Vagina (tissue), 2 donors: ENCODE data around the gene ADPRHL1. TPM values are rescaled to one million over a fixed set of nuclear protein-coding genes. Genes with fewer than 3 reads are reported as not detected.

ENCODE experiments used
- DNase-seq, 2 donors: peaks; one replicate each; pipeline ENCODE4 v3.0.0-alpha.2; 2017; ENCODE audit errors: extremely low spot score in 2 of 2
- H3K27ac ChIP-seq: fragments of 200-600 bp; sonication (generic); one replicate; pipeline ENCODE4 v1.5.1; 2019
- H3K27me3 ChIP-seq: fragments of 200-600 bp; sonication (generic); one replicate; pipeline ENCODE4 v1.5.1; 2019
- H3K36me3 ChIP-seq, 2 donors: fragments of 200-600 bp; sonication (generic); one replicate each; pipeline ENCODE4 v1.5.1; 2017 to 2019
- H3K4me1 ChIP-seq: fragments of 200-600 bp; sonication (generic); one replicate; pipeline ENCODE4 v1.5.1; 2019
- H3K4me3 ChIP-seq, 2 donors: fragments of 200-600 bp; sonication (generic); 1 replicate in 1 of 2; 2 replicates in 1 of 2; pipeline ENCODE4 v1.5.1; 2016 to 2019
- H3K9me3 ChIP-seq: fragments of 200-600 bp; sonication (generic); one replicate; pipeline ENCODE4 v1.5.1; 2019
- CTCF ChIP-seq, 3 experiments: fragments of 450-650 bp in 2 of 3; fragments of 200-600 bp in 1 of 3; sonication (generic) in 1 of 3; IDR thresholded peaks; one replicate each; pipeline ENCODE4 v1.5.1; 2017 to 2019; ENCODE audit warnings: antibody characterized with exemption in 3 of 3, mild to moderate bottlenecking in 2 of 3, moderate library complexity in 2 of 3
- POLR2A ChIP-seq, 2 donors: fragments of 450-650 bp; IDR thresholded peaks; one replicate each; pipeline ENCODE4 v1.6.1; 2017; ENCODE audit warnings: antibody characterized with exemption in 2 of 2, mild to moderate bottlenecking in 2 of 2, moderate library complexity in 2 of 2
- POLR2AphosphoS5 ChIP-seq, 2 donors: sonication (generic); formaldehyde crosslinking; IDR thresholded peaks; one replicate each; pipeline ENCODE4 v1.9.0; 2017; ENCODE audit warnings: antibody characterized with exemption in 2 of 2, mild to moderate bottlenecking in 2 of 2, low read depth in 1 of 2; ENCODE audit not compliant: insufficient read depth in 1 of 2
- intact Hi-C: fragments of 100-400 bp; cut with DNase I; formaldehyde crosslinking; loops from one replicate; pipeline ENCODE4 v1.15.1; 2023
- total RNA-seq: library from RNA; depleted of rRNA; stranded (reverse); fragments of >200 nt; gene quantifications from one replicate; pipeline ENCODE4 v1.2.3, GENCODE V29; 2016

The ADPRHL1 gene
- total RNA-seq, 1 donor from 2014 or later, result 1.7 TPM

- Histone ChIP-seq H3K4me1 (no peaks in the 10 kb centered on the region), H3K36me3 (peaks cover 0 to 12% of the 10 kb centered on the region in 2 donors), H3K9me3 (no peaks in the 10 kb centered on the region), H3K27me3 (no peaks in the 10 kb centered on the region), H3K27ac (no peak overlapping the region), H3K4me3 (no peak overlapping the region)
- no peak for TF ChIP-seq CTCF (IDR thresholded peaks at IDR 0.05)
- TF ChIP-seq POLR2AphosphoS5 (IDR thresholded peaks at IDR 0.05; ENCODE audit: insufficient read depth in 1 of 2, low read depth in 1 of 2), result no peak
- TF ChIP-seq POLR2A (IDR thresholded peaks at IDR 0.05), result no peak
- intact Hi-C loops, result no loop called here
- no peak for DNase-seq
These were observed 16.3 kb upstream of the ADPRHL1 start for GRCh38 chr13:113469582-113469981.

- no peaks in the 10 kb centered on the region for H3K9me3 ChIP-seq
- no peak overlapping the region for H3K27ac ChIP-seq
- intact Hi-C loops, result no loop called here
- no peaks in the 10 kb centered on the region for H3K4me1 ChIP-seq
- no peak overlapping the region for H3K4me3 ChIP-seq
- no peak for DNase-seq
- H3K36me3 ChIP-seq, result peaks cover 0 to 9% of the 10 kb centered on the region in 2 donors
- no peaks in the 10 kb centered on the region for H3K27me3 ChIP-seq
- TF ChIP-seq POLR2A (IDR thresholded peaks at IDR 0.05), result no peak
- TF ChIP-seq POLR2AphosphoS5 (IDR thresholded peaks at IDR 0.05; ENCODE audit: insufficient read depth in 1 of 2, low read depth in 1 of 2), result no peak
- TF ChIP-seq CTCF (IDR thresholded peaks at IDR 0.05), result no peak
These were observed 15.3 kb upstream of the ADPRHL1 start for GRCh38 chr13:113468472-113469201.

GRCh38 chr13:113468029-113468428 lies 14.7 kb upstream of the ADPRHL1 start:
- H3K4me3 ChIP-seq, result no peak overlapping the region
- H3K4me1 ChIP-seq, result no peaks in the 10 kb centered on the region
- no peak overlapping the region for H3K27ac ChIP-seq
- H3K36me3 ChIP-seq, result peaks cover 0 to 7% of the 10 kb centered on the region in 2 donors
- H3K27me3 ChIP-seq, result no peaks in the 10 kb centered on the region
- H3K9me3 ChIP-seq, result no peaks in the 10 kb centered on the region
- TF ChIP-seq CTCF (IDR thresholded peaks at IDR 0.05), result no peak
- TF ChIP-seq POLR2AphosphoS5 (IDR thresholded peaks at IDR 0.05; ENCODE audit: insufficient read depth in 1 of 2, low read depth in 1 of 2), result no peak
- TF ChIP-seq POLR2A (IDR thresholded peaks at IDR 0.05), result no peak
- intact Hi-C loops, result no loop called here
- no peak for DNase-seq

- intact Hi-C loops, result no loop called here
- H3K36me3 ChIP-seq, result peaks cover 0 to 3% of the 10 kb centered on the region in 2 donors
- H3K27me3 ChIP-seq, result no peaks in the 10 kb centered on the region
These were observed 13.1 kb upstream of the ADPRHL1 start for GRCh38 chr13:113466383-113466782.

More at GRCh38 chr13:113466383-113466782, 13.1 kb upstream of the ADPRHL1 start:
- H3K4me3 ChIP-seq, result no peak overlapping the region
- no peaks in the 10 kb centered on the region for H3K9me3 ChIP-seq
- H3K27ac ChIP-seq, result no peak overlapping the region
- no peak for TF ChIP-seq POLR2AphosphoS5 (IDR thresholded peaks at IDR 0.05; ENCODE audit: insufficient read depth in 1 of 2, low read depth in 1 of 2)
- no peak for TF ChIP-seq CTCF (IDR thresholded peaks at IDR 0.05)
- TF ChIP-seq POLR2A (IDR thresholded peaks at IDR 0.05), result no peak
- DNase-seq, result no peak
- no peaks in the 10 kb centered on the region for H3K4me1 ChIP-seq
